Natural killer cell treated with Interleukin-12 subunit alpha and Interleukin-12 subunit beta and Interleukin-15 and Interleukin-18, amount 100 ng/mL, for 72 hours (primary cell): Measurements from ENCODE around the gene TXNDC2. TPM values are rescaled to one million over a fixed set of nuclear protein-coding genes. Genes with fewer than 3 reads are reported as not detected.

ENCODE experiments used
- ATAC-seq, 2 donors: fragments of 150-1000 bp; cut with Tn5 transposase in 1 of 2; sonication (Bioruptor Pico), chemical (Tn5 transposase) in 1 of 2; 2 replicates each; pipeline ENCODE4 v1.10.0; 2021
- DNase-seq: peaks from one replicate; pipeline ENCODE4 v3.0.0; 2022; ENCODE audit warnings: low spot score
- H3K27ac Mint-ChIP-seq, 2 donors: 1 replicate in 1 of 2; 2 replicates in 1 of 2; pipeline ENCODE4 v1.8.0; 2022; ENCODE audit warnings: mixed read lengths in 2 of 2, mild to moderate bottlenecking in 1 of 2, moderate library complexity in 1 of 2
- H3K27me3 Mint-ChIP-seq, 2 donors: 1 replicate in 1 of 2; 2 replicates in 1 of 2; pipeline ENCODE4 v1.8.0; 2022; ENCODE audit warnings: mixed read lengths in 2 of 2
- H3K36me3 Mint-ChIP-seq: one replicate; pipeline ENCODE4 v1.8.0; 2022; ENCODE audit warnings: mixed read lengths
- H3K4me1 Mint-ChIP-seq, 2 donors: 1 replicate in 1 of 2; 2 replicates in 1 of 2; pipeline ENCODE4 v1.8.0; 2022; ENCODE audit warnings: low read depth in 2 of 2, mixed read lengths in 2 of 2, mild to moderate bottlenecking in 1 of 2
- H3K4me3 Mint-ChIP-seq: one replicate; pipeline ENCODE4 v1.8.0; 2022; ENCODE audit warnings: mixed read lengths
- H3K9me3 Mint-ChIP-seq: 2 replicates; pipeline ENCODE4 v1.8.0; 2022; ENCODE audit warnings: mixed read lengths
- total RNA-seq, 2 donors: library from RNA; stranded (reverse); gene quantifications; one replicate each; pipeline ENCODE4 v1.2.3, GENCODE V29; 2022

TXNDC2 gene
- total RNA-seq = not detected

DNA sequence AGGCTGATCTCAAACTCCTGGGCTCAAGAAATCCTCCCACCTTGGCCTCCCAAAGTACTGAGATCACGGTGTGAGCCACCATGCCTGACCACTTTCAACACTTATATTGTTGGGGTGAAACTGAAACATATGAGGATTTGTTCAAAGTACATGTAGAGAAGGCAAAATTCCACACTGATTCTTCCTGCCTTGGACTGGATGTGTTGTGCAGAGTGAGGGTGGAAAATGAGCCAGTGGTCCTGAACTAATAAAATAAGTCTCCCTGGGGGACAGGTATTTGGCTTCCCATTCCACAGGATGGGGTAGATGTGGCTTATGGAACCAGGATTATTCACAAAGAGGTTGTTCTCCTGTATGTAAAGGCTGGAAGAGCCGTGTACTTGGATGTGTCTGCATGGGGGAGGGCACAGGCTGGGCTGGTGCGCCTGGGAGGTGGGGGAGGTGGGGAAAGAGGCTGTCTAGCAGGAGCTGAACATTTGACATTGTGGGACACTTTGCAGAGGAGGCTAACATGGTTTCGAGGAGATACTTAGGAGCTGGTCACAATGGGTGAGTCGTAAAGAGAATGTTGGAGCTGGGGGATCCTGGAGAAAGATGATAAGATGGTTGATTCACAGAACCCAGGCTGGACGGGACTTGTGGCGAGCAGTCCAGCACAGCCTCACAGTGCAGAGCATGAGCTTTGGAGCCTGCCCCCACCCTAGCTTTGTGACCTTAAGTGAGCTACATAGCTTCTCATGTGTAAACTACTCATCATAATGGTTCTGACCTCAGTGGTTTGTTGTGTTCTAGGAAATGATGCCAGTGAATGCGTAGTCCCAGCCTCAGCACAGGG lies at the start of gene TXNDC2:
TXNDC2 (plus strand) TSS at position 804 of the 835 bp plus-strand sequence. CDS start 708 bp downstream, outside the sequence.
- no peak within 1 kb of the TSS for H3K27ac Mint-ChIP-seq
- DNase-seq (no peak), ATAC-seq (no peak)

DNA sequence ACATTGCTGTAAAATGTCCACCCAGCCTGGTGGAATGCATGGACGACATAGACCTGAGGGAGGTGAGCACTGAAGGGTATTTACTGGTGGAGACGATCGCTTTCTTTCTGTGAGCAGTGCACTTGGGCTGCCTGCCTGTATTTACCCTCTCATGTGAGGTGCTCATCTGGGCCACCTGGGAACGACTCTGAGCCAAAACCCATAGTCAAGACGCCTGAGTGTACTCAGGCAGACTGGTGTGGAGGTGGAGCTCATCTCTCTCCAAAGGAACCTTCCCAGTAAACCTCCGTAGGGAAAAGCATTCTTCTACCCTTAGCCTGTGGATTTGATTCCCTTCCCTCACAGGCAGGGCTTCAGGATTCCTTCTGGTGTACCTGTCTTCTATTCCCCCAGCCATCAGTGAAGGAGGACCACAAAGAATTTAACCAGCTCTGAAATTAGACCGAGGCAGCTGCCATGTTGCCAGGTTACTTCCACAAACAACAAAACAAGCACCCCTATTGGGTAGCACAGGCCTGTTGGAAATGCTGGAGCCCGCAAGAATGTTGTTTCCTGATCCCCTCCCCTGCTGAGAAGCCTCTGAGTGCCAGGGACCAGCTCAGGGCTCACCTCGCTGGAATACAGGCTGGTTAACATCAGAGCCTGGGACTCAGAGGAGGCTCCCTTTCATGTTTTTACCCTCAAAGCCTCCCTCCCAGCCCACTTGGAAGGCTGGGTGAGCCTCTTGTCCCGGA lies 47.5 kb upstream of the TXNDC2 start:
- Mint-ChIP-seq H3K4me3 (no peak overlapping the region), H3K4me1 (no peaks in the 10 kb centered on the region), H3K36me3 (no peaks in the 10 kb centered on the region), H3K9me3 (no peaks in the 10 kb centered on the region), H3K27me3 (peaks cover 18 to 37% of the 10 kb centered on the region in 2 donors), H3K27ac (no peak overlapping the region)
- DNase-seq = no peak
- peak in 1 of 2 donors; percentile 30 for ATAC-seq

More for the DNA sequence above, at the start of gene TXNDC2:
- no peaks in the 10 kb centered on the region for H3K36me3 Mint-ChIP-seq
- no peaks in the 10 kb centered on the region for H3K9me3 Mint-ChIP-seq
- H3K27me3 Mint-ChIP-seq = peaks cover 2 to 7% of the 10 kb centered on the region in 2 donors
- no peak within 1 kb of the TSS for H3K4me3 Mint-ChIP-seq
- no peaks in the 10 kb centered on the region for H3K4me1 Mint-ChIP-seq

DNA sequence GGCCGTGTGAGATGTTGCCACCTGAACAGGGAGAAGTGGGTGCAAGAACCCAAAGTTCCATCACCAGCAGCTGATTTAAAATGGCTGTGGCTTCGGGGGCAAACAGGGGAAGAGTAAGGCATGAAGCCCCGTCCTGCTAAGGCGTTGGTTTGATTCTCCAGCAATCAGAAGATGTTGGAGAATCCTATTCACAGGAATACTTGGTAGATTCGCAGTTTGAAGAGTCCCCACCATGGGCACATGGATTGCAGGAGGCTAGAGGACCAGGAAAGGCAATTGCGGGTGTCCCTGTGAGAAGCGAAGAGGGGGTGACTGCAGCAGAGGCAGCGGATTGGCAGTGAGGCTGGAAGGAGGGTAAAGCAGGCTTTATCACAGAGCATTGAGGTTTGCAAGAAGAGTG lies 46.6 kb upstream of the TXNDC2 start:
- Mint-ChIP-seq H3K36me3 (no peaks in the 10 kb centered on the region), H3K4me3 (no peak overlapping the region), H3K4me1 (no peaks in the 10 kb centered on the region), H3K27me3 (peaks cover 16 to 41% of the 10 kb centered on the region in 2 donors), H3K9me3 (no peaks in the 10 kb centered on the region), H3K27ac (no peak overlapping the region)
- no peak for DNase-seq
- ATAC-seq = no peak

DNA sequence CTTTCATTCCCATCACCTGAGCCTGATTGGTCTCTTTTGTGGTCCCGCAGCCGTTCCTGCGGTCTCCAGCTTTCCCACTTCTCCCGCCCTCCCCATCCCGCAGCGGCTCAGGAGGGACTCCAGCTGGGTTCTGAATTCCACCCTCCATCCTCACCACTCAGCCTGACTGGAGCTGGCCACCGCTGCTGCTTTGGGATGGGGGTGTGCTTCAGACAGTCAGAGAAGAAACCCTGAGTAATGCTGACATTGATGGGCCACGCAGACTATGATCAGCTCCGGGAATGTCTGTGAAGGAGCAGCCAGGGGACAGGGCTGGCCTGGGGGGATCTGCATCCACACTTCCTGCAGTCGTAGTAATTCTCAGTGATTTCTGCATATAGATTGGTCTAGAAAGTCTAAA lies 45.9 kb upstream of the TXNDC2 start:
- no peaks in the 10 kb centered on the region for H3K9me3 Mint-ChIP-seq
- ATAC-seq (no peak), DNase-seq (no peak)
- peaks cover 16 to 44% of the 10 kb centered on the region in 2 donors for H3K27me3 Mint-ChIP-seq
- H3K27ac Mint-ChIP-seq = no peak overlapping the region
- H3K4me3 Mint-ChIP-seq = no peak overlapping the region
- H3K36me3 Mint-ChIP-seq = no peaks in the 10 kb centered on the region
- H3K4me1 Mint-ChIP-seq = no peaks in the 10 kb centered on the region

DNA sequence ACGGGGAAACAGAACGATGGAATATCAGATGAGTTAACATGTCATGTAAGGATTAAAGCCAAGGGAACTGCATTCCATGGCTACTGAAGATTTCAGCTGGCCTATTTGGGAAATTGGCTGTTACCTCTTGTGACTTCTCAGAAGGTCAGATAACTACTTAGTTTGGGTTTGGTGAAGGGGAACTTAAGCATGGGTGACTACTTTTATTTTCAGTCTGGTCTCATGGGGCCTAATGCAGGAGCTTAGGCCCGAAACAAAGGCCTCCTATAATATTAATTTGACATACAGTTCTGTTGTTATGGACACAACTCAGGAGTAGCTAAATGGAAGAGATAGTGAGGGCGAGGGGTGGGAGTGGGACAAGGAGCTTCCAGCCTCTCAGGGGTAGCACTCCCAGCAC lies 44.0 kb upstream of the TXNDC2 start:
- H3K36me3 Mint-ChIP-seq = no peaks in the 10 kb centered on the region
- no peaks in the 10 kb centered on the region for H3K9me3 Mint-ChIP-seq
- H3K27ac Mint-ChIP-seq = no peak overlapping the region
- no peaks in the 10 kb centered on the region for H3K4me1 Mint-ChIP-seq
- ATAC-seq (no peak), DNase-seq (no peak)
- peaks cover 12 to 36% of the 10 kb centered on the region in 2 donors for H3K27me3 Mint-ChIP-seq
- H3K4me3 Mint-ChIP-seq = no peak overlapping the region

DNA sequence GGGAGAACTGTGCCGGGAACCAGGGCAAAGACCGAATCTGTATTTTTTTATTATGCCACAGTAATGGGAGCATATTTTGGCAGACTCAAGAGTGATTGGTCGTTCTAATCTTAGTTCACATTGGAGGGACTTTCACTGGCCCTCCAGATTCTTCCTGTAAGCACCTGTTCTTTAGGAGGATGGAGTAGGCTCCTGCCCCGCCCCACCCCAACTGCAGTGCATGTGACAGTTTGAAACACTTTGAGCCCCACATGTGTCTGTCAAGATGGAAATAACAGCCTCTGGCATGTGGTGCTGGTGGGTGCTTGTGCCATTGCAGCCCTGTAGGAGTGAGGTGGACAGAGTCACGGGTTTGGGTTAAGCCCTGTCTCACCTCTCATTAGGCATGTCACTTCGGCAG lies 43.3 kb upstream of the TXNDC2 start:
- peaks cover 13 to 34% of the 10 kb centered on the region in 2 donors for H3K27me3 Mint-ChIP-seq
- no peaks in the 10 kb centered on the region for H3K4me1 Mint-ChIP-seq

DNA sequence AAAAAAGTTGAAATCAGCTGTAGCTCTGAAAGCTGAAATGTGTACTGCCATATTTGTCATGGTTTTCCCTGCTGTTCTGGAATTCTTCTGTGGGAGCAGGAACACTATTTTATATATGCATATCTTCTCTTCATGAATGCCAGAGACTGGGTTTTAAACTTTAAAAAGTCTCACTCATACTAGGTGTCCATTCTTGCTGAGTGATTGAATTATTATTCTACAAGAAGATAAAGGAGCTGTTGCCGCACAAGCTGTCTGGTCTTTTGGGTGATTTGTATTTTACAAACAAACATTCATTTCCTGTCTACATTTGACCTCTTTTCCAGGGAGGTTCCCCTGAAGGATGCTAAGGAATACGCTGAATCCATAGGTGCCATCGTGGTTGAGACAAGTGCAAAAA lies 40.5 kb upstream of the TXNDC2 start:
- Mint-ChIP-seq H3K27me3 (peaks cover 17 to 36% of the 10 kb centered on the region in 2 donors), H3K4me3 (no peak overlapping the region), H3K9me3 (no peaks in the 10 kb centered on the region), H3K36me3 (no peaks in the 10 kb centered on the region), H3K4me1 (peaks cover 2 to 5% of the 10 kb centered on the region in 2 donors), H3K27ac (no peak overlapping the region)
- DNase-seq = no peak
- no peak for ATAC-seq

More for the DNA sequence above, 43.3 kb upstream of the TXNDC2 start:
- Mint-ChIP-seq H3K9me3 (no peaks in the 10 kb centered on the region), H3K4me3 (no peak overlapping the region), H3K36me3 (no peaks in the 10 kb centered on the region), H3K27ac (no peak overlapping the region)
- ATAC-seq (no peak), DNase-seq (no peak)

DNA sequence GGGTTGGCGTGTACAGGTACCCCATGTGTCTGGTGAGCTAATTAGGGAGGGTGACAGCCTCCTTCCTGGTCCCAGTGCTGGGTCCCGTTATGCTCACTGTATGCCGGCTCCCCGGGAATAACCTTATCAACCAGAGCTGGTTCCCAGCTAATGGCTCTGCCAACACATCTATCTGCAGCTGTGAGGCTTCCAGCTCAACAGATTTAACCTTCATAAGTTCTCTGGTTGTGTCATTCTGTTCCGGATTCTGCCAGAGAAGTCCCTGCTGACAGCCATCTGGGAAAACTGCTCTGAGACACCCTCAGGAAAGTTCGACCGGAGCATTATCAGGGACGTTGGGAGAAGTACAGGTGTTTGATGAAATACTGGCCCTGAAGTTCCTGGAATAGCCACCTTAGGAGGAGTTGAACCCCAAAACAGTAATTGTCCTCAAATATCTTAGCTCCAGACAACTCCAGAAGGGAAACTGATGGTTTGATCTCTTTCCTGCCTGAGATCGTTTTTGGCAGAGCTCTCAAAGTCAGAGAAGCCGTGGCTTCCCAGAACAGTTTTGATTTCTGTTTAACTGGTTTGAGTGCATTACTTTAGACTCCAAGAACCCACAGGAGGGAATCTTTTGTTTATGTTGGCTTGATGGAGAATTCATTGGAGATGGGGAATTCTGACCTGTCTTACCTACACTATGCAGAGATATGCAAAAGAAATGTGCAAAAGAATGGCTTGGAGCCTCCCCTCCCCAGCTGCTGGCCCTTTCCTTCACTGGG lies 39.4 kb upstream of the TXNDC2 start:
- Mint-ChIP-seq H3K27ac (no peak overlapping the region), H3K9me3 (no peaks in the 10 kb centered on the region), H3K4me3 (no peak overlapping the region), H3K27me3 (peaks cover 17 to 36% of the 10 kb centered on the region in 2 donors), H3K4me1 (peaks cover 2 to 5% of the 10 kb centered on the region in 2 donors), H3K36me3 (no peaks in the 10 kb centered on the region)
- no peak for ATAC-seq
- no peak for DNase-seq

DNA sequence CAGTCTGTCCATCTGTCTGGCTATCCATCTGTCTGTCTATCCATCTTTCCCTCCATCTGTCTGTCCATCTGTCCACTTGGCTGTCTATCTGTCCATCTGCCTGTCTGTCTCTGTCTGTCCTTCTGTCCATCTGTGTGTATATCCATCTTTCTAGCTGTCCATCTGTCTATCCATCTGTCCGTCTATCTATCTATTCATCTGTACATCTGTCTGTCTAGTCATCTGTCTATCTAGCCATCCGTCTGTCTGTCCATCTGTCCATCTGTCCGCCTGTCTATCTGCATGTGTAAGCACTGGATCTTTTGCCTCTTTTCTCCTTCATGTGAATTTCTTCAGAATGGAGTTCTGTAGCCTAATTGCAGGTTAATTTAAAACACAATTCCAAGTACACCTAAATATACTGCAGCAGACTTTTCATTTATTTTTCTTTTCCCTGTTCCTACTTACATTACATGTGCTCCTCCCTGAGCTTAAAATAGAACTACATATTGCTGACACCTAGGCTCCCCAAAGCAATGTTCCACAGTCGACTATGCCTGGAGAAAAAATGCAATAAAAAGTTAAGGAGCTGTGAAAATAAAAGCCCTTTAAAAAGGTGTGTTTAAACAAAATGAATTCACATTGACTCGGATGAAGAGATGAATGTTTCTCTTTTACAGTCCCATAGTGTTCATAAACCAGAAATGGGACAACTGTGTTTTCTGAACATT lies 37.4 kb upstream of the TXNDC2 start:
- no peak for ATAC-seq
- Mint-ChIP-seq H3K27ac (no peak overlapping the region), H3K4me1 (peaks cover 2 to 5% of the 10 kb centered on the region in 2 donors), H3K27me3 (peaks cover 17 to 36% of the 10 kb centered on the region in 2 donors), H3K36me3 (no peaks in the 10 kb centered on the region), H3K9me3 (no peaks in the 10 kb centered on the region), H3K4me3 (no peak overlapping the region)
- no peak for DNase-seq

DNA sequence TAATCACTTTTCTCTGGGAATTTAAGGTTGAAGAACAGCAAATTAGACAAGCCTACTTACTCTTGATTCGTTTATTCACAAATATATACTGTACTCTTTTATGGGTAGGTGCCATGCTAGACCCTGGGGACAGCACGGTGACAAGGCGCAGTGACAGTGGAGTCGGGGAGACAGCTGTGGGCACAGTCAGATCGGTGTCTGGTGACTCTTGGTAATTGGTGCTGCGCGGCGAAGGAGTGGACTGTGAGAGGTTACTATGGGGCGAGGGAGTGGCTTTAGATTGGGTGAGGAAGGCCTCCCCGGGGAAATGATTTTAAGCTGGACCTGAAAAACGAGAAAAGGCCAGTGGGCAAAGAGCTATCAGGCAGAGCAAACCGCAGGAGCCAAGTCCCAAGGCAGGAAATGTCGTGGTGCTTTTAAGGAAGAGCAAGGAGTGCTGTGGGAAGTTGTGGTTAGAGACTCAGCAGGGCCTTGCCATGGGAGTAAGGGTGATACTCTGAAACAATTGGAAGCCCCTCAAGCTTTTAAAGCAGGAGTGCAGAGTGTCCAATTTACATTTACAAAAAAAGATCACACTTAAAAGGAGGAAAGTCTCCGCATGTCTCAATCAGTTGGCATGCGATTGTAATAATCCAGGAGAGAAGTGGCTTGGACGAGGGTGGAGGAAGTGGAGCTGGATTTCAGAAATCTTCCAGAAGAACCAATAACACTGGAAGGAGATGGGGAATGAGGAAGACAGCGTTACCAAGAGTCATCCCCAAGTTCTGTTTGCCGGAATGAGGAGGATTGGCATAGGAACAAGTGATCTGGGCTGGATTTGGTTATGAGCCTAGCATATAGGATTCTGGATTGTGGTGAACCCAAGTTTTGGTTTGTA lies 36.1 kb upstream of the TXNDC2 start:
- ATAC-seq (no peak), DNase-seq (no peak)
- Mint-ChIP-seq H3K4me1 (peaks cover 2 to 5% of the 10 kb centered on the region in 2 donors), H3K27ac (no peak overlapping the region), H3K36me3 (no peaks in the 10 kb centered on the region), H3K9me3 (no peaks in the 10 kb centered on the region), H3K27me3 (peaks cover 20 to 36% of the 10 kb centered on the region in 2 donors), H3K4me3 (no peak overlapping the region)

DNA sequence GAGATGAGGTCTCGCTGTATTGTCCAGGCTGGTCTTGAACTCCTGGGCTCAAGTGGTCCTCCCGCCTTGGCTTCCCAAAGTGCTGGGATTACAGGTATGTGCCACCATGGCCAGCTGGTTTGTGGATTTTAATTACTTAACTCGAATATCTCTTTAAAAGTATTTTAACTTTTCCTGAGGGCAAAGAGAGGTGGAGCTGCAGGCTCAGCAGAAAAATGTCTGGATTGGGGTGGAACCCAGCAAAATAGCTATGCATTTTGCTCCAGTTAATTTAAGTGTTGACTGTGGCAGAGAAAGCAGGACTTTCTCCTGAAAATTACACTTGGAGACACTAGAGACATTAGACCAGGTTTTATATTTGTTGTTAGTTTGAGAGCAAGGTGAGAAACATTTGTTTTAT lies 35.5 kb upstream of the TXNDC2 start:
- Mint-ChIP-seq H3K4me1 (peaks cover 2 to 5% of the 10 kb centered on the region in 2 donors), H3K27ac (no peak overlapping the region), H3K9me3 (no peaks in the 10 kb centered on the region), H3K27me3 (peaks cover 20 to 38% of the 10 kb centered on the region in 2 donors), H3K4me3 (no peak overlapping the region), H3K36me3 (no peaks in the 10 kb centered on the region)
- DNase-seq (no peak), ATAC-seq (no peak)

DNA sequence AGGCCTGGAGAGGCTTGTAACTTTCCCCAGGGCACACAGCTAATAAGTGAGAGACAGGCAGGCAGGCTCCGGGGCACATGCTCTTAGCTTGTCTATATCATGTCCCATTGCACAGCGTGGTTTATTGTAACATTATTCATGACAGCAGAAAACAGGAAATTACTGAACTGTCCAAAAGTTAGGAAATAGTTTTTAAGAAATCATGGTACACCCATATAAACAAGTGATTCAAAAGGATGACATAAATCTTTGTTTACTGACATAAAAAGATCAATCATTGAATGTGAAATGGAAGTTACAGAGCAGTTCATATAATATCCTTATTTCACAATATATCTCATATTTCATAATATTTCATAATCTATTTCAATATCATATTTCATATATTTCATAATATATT lies 34.3 kb upstream of the TXNDC2 start:
- Mint-ChIP-seq H3K27ac (no peak overlapping the region), H3K9me3 (no peaks in the 10 kb centered on the region), H3K27me3 (peaks cover 23 to 48% of the 10 kb centered on the region in 2 donors), H3K4me1 (peaks cover 2 to 5% of the 10 kb centered on the region in 2 donors), H3K4me3 (no peak overlapping the region), H3K36me3 (no peaks in the 10 kb centered on the region)
- ATAC-seq (no peak), DNase-seq (no peak)
